Measurements from ENCODE around the gene RNF4.
"Not testable (repeated sequence)": the region's sequence is repeated elsewhere in the genome, so short reads cannot be mapped to it uniquely, and the experiment has no call there.

The RNF4 gene

GRCh38 chr4:2492970-2493369 lies 24.1 kb downstream of the RNF4 start:
- no peak for DNase-seq

DNA sequence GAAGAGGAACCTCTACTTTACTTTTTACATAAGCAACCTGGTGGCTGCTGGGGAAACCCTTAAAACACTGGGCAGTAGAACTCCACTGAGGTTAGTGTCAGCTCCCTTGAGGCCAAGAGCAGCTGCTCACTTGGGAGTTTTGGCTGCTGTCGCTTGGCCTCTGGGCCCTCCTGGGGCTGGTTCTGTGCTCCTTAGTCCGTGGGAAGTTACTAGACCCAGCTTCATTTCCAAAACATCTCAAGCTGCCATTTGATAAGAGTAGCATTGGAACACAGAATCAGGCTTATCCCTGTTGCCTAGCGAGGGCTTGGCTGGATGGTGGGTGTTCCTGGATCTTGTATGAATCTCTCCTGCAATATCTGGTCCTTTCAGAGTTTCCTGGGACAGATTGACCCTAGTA lies 26.1 kb downstream of the RNF4 start:
- DNase-seq: no peak

GRCh38 chr4:2497324-2497723 lies 28.4 kb downstream of the RNF4 start:
- DNase-seq: no peak

- DNase-seq: peak; percentile 20
Measured at GRCh38 chr4:2497931-2498330, 29.0 kb downstream of the RNF4 start.

DNA sequence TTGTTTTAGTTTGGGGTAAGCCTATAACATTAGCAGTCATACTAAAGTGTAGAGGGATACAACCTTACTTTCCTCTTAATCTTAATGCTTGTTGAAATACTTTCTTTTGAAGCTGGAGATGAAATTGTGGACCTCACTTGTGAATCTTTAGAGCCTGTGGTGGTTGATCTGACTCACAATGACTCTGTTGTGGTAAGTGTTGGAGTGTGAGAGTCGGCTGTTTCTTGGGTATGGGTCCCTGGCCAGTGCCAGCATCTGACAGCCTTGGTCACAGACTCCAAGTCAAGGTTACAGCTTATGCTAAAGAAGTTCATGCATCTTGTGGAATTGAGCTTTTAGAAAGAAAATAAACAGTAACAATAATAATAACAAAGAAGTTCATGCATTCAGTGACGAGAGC lies 31.6 kb downstream of the RNF4 start:
- DNase-seq: no peak

DNA sequence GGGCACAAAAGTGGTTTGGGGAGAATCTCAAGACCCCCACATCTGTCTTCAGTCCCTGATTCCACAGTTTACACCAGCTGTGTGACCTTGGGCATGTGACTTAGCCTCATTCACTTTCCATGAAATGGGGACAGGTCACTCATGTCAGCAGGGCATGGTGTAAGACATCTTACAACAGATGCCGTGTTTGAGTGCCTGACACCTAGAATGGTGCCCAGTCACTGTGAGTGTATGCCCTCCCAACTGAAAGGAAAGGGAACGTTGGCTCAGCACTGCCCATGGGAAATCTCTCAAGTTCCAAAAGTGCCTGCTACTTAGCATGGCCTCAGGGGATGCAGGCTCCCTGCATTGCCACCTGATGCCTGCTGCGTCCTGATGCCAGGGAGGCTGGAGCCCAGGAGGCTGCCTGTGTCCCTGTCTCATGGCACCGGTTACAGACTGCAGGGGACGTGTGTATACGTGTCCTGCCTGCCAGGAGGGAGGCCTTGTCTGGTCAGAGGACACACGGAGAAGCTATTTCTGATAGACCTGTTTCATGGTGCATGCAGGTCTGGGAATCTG lies 32.2 kb downstream of the RNF4 start:
- no peak for DNase-seq

- no peak for DNase-seq
Measured at GRCh38 chr4:2503809-2504208, 34.9 kb downstream of the RNF4 start.

GRCh38 chr4:2507259-2507658 lies 38.4 kb downstream of the RNF4 start:
- no peak for DNase-seq

- no peak for DNase-seq
Measured at GRCh38 chr4:2507855-2508254, 38.9 kb downstream of the RNF4 start.

- no peak for DNase-seq
Measured at GRCh38 chr4:2510351-2511259, 41.7 kb downstream of the RNF4 start.

- no peak for DNase-seq
Measured at GRCh38 chr4:2511645-2512131, 42.8 kb downstream of the RNF4 start.

GRCh38 chr4:2512396-2513135 lies 43.7 kb downstream of the RNF4 start:
- no peak for DNase-seq

GRCh38 chr4:2514193-2514592 lies 45.3 kb downstream of the RNF4 start:
- not testable (repeated sequence) for DNase-seq

DNA sequence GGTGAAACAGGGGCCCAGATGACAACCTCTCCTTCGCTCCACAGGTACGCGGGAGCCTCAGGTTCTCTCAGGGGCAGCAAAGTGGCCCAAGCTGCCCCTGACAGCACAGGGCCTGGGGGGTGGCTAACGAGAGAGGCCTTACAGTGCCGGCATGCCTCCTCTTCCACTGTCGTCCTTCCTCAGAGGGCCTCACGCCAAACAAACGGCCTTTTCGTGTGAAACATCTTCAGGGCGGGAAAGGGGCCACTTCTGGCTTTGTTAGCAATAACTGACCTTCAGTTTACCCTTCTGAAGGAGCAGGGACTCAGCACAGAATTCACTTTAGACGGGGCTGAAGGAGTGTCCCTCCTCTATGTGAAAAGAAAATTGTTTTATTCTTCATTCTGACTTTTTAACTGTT lies 46.0 kb downstream of the RNF4 start:
- DNase-seq: not testable (repeated sequence)

DNA sequence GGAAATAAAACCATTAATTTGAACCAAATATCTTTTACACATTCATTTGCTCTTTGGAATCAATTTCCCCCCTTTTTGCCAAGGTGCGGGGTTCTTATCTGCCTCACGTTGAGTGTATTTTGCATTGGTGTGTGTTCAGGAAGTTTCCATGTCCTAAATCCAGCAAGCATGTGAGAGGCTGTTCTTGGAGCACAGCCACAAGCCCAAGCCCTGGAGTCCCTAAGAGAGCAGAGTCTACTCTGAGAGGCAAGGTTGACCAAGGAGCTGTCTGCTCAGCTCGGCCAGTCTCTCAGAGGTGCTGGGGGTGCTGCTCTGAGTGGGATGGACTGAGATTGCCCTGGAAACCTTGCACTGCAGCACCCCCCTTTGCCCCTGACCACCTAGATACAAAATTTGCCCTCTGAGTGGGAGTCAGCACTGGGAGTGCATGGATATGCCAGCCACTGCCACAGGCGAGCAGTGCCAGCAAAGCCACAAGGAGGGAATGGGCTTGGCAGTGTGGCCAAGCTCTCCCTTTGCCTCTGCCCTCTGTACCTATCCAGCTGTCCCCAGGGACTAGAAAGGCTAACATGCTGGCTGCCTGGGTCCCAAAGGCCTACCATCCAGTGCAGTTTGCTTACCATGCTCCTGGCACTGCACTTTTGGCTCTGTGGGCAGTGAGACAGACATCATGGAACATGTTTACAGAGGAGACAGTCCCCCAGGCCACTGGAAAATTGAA lies 47.1 kb downstream of the RNF4 start:
- DNase-seq: no peak

GRCh38 chr4:2516635-2517034 lies 47.7 kb downstream of the RNF4 start:
- no peak for DNase-seq

DNA sequence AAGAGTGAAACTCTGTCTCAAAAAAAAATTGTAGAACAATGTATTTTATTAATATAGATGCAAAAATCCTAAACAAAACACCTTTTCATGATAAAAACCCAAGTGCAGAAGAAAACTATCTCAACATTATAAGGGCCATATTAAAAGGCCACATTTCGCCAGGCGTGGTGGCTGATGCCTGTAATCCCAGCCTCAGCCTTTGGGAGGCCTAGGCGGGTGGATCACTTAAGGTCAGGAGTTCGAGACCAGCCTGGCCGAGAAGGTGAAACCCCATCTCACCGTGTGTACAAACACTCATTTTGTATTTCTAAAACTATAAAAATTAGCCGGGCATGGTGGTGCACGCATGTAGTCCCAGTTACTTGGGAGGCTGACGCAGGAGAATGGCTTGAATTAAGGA lies 57.7 kb downstream of the RNF4 start:
- no peak for DNase-seq

GRCh38 chr4:2534904-2535375 lies 66.0 kb downstream of the RNF4 start:
- no peak for DNase-seq

- peak; percentile 64 for DNase-seq
Measured at GRCh38 chr4:2535376-2536192, 66.7 kb downstream of the RNF4 start.

- DNase-seq: peak; percentile 100
Measured at GRCh38 chr4:2536193-2537010, 67.5 kb downstream of the RNF4 start, which contains the start of gene FAM193A. TSS of gene FAM193A (plus strand) at chr4:2536647. CDS start at chr4:2536916, 269 bp downstream.
